ENCODE data around the gene PNP. TPM values are rescaled to one million over a fixed set of nuclear protein-coding genes. Genes with fewer than 3 reads are reported as not detected.
A peak's percentile ranks its signal among the peaks of the same experiment; 100 is the strongest.

PNP gene
- 34.3 TPM for polyA plus RNA-seq (2012; ENCODE audit: low read depth, missing spikeins)

DNA sequence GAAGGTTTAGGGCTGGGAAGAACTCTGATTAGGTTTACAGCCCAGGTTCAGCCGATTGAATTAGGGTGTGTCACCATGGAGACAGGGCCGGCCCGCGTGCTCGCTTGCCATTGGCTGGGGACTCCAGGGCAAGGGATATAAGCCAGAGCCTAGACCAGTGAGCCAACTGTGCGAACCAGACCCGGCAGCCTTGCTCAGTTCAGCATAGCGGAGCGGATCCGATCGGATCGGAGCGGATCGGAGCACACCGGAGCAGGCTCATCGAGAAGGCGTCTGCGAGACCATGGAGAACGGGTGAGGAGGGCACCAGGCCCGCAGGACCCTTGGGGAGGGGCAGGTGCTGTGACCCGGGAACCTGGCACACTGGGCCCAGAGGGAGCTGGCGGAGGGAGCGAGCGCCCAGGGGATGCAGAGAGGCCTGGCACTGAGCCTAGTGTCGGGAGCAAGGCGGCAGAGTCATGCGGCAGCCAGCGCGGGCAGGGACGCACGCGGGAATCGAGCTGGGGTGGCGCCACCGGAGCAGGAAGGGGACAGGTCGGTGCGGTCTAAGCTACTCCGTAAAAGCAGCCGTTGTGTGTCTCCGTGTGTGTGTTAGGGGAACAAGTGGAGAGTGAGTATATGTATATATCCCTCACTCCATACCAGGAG lies at the start of gene PNP:
Gene PNP (plus strand): TSS at position 165 of the 648 bp plus-strand sequence. CDS start 119 bp downstream, at position 284.
- peak; percentile 91 for DNase-seq (ENCODE audit: insufficient read length, low spot score)
- peak; percentile 94 for FAIRE-seq
- peak; percentile 90 for TF ChIP-seq POU2F2 (IDR thresholded peaks at IDR 0.05; ENCODE audit: low read depth, low read length)
- peak; percentile 96 for TF ChIP-seq TAF1 (IDR thresholded peaks at IDR 0.05; ENCODE audit: low read depth, low read length)
- peak; percentile 99 for TF ChIP-seq POLR2A (IDR thresholded peaks at IDR 0.05; ENCODE audit: low read depth, low read length)
- TF ChIP-seq PAX5 (IDR thresholded peaks at IDR 0.05; ENCODE audit: insufficient read depth, low read length, severe bottlenecking) = no peak
- peak; percentile 99 for TF ChIP-seq POLR2AphosphoS5 (IDR thresholded peaks at IDR 0.05; ENCODE audit: low read depth, low read length)
- TF ChIP-seq SPI1 (IDR thresholded peaks at IDR 0.05; ENCODE audit: low read depth, low read length) = no peak

DNA sequence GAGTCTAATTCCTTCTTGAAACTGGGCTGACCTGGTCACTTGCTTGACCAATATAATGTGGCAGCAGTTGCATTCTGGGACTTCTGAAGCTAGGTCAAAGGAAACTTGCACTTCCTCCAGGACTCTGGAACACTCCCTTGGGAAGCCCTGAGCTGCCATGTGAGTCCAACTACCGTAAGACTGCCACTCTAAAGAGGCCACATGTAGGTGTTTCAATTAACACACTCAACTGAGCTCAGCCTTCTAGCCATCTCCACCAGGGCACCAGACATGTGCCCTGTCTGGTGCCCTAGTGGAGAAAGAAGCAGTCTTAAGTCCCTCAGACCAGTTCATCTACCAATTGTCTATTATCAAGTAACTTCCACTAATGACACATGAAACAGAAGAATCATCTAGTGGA lies 49.8 kb upstream of the PNP start:
- DNase-seq (ENCODE audit: insufficient read length, low spot score) = no peak
- no peak for FAIRE-seq
- TF ChIP-seq POU2F2 (IDR thresholded peaks at IDR 0.05; ENCODE audit: low read depth, low read length) = no peak
- no peak for TF ChIP-seq SPI1 (IDR thresholded peaks at IDR 0.05; ENCODE audit: low read depth, low read length)
- TF ChIP-seq PAX5 (IDR thresholded peaks at IDR 0.05; ENCODE audit: insufficient read depth, low read length, severe bottlenecking) = no peak
- TF ChIP-seq POLR2AphosphoS5 (IDR thresholded peaks at IDR 0.05; ENCODE audit: low read depth, low read length) = no peak
- no peak for TF ChIP-seq POLR2A (IDR thresholded peaks at IDR 0.05; ENCODE audit: low read depth, low read length)
- TF ChIP-seq TAF1 (IDR thresholded peaks at IDR 0.05; ENCODE audit: low read depth, low read length) = no peak

DNA sequence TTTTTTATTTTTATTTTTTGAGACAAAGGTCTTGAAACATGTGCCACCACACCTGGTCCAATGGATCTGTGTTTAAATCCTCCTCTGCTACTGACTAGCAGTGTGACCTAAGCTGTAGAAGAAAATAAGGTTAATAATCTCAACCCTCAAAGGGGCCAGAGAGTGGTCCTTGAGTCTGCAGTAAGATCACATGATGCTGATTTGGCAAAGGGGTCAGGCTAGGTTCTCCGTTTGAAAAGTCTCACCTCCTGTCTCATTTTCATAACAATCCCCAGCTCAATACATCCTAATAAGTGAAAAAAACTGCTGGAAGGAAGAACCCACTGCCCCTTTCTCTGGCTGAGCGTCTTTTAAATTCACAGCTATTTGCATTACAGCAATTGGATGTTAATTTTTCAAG lies 47.9 kb upstream of the PNP start:
- no peak for DNase-seq (ENCODE audit: insufficient read length, low spot score)
- TF ChIP-seq PAX5 (IDR thresholded peaks at IDR 0.05; ENCODE audit: insufficient read depth, low read length, severe bottlenecking) = no peak
- TF ChIP-seq POU2F2 (IDR thresholded peaks at IDR 0.05; ENCODE audit: low read depth, low read length) = no peak
- no peak for TF ChIP-seq POLR2AphosphoS5 (IDR thresholded peaks at IDR 0.05; ENCODE audit: low read depth, low read length)
- TF ChIP-seq TAF1 (IDR thresholded peaks at IDR 0.05; ENCODE audit: low read depth, low read length) = no peak
- no peak for TF ChIP-seq SPI1 (IDR thresholded peaks at IDR 0.05; ENCODE audit: low read depth, low read length)
- no peak for TF ChIP-seq POLR2A (IDR thresholded peaks at IDR 0.05; ENCODE audit: low read depth, low read length)
- no peak for FAIRE-seq

DNA sequence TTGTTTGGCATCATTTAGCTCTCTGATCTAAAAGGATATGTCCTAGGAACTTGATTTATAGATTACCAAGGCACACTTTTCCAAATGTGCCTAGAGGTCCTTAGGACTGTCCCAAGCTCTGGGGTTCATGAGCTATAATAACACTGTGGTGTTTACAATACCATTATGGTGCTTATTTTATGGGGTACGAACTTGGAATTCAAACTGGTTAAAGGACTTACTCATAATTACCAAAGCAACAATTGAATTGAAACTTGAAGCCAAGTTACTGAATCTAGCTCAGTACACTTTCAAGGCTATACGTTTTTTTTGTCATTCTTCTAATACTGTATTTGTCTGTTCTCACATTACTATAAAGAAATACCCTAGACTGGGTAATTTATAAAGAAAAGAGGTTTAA lies 46.3 kb upstream of the PNP start:
- TF ChIP-seq PAX5 (IDR thresholded peaks at IDR 0.05; ENCODE audit: insufficient read depth, low read length, severe bottlenecking) = no peak
- TF ChIP-seq POLR2AphosphoS5 (IDR thresholded peaks at IDR 0.05; ENCODE audit: low read depth, low read length) = no peak
- TF ChIP-seq POLR2A (IDR thresholded peaks at IDR 0.05; ENCODE audit: low read depth, low read length) = no peak
- DNase-seq (ENCODE audit: insufficient read length, low spot score) (no peak), FAIRE-seq (no peak)

DNA sequence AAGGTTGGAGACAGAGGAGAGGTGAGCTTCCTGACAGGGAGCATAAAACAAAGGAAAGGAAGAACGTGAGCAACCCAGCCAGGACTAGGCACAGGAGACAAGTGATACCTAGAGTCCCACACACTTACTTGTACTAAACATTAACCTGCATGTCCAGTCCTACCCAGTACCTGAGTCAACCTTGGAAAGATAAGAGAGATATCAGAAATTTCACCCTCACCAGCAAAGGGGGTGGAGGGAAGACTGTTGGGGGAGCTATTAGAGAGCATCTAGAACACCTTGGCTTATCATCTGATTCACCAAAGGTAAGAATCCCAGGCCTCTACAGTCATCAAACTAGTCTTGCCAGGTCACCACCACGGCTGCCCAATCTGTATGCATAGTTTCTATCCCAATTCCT lies 44.4 kb upstream of the PNP start:
- DNase-seq (ENCODE audit: insufficient read length, low spot score) (no peak), FAIRE-seq (no peak)
- no peak for TF ChIP-seq SPI1 (IDR thresholded peaks at IDR 0.05; ENCODE audit: low read depth, low read length)
- TF ChIP-seq POLR2AphosphoS5 (IDR thresholded peaks at IDR 0.05; ENCODE audit: low read depth, low read length) = no peak
- no peak for TF ChIP-seq PAX5 (IDR thresholded peaks at IDR 0.05; ENCODE audit: insufficient read depth, low read length, severe bottlenecking)
- no peak for TF ChIP-seq TAF1 (IDR thresholded peaks at IDR 0.05; ENCODE audit: low read depth, low read length)
- no peak for TF ChIP-seq POLR2A (IDR thresholded peaks at IDR 0.05; ENCODE audit: low read depth, low read length)
- no peak for TF ChIP-seq POU2F2 (IDR thresholded peaks at IDR 0.05; ENCODE audit: low read depth, low read length)

DNA sequence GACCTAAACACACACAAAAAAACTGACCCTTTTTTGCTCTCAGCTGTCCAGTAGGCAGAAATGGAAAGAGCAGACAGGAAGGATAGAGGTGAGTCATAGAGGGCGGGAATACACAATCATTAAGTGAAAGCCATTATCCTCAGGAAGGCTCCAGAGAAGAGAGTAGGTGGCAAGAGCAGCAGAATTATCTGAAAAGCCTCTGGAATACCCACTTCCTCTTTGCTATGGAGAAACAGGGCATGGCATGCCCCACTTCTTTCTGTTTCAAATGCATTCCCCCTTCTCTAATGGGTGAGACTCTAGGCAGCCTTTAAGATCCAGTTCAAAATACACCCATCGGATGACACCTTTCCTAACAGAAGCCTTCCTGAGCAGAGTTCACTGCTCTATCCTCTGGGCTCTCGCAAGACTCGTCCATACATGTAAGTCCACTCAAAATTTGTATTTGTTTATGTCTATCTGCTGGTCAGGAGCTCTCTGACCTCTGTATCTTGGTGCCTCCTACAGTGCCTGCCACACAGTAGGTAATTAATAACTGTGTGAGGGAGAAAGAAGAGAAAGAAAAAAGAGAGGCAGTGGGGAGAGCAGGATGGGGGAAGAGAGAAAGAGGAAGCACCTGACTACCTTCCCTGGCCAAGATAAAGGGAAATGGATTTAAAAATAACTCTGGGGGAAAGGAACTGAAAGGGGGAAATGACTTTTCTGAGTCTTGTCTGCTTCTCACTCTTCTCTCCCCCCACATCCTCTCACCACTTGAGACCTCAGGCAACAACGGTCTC lies 41.8 kb upstream of the PNP start:
- no peak for TF ChIP-seq POLR2AphosphoS5 (IDR thresholded peaks at IDR 0.05; ENCODE audit: low read depth, low read length)
- no peak for TF ChIP-seq POLR2A (IDR thresholded peaks at IDR 0.05; ENCODE audit: low read depth, low read length)
- TF ChIP-seq SPI1 (IDR thresholded peaks at IDR 0.05; ENCODE audit: low read depth, low read length) = peak; percentile 96
- no peak for TF ChIP-seq PAX5 (IDR thresholded peaks at IDR 0.05; ENCODE audit: insufficient read depth, low read length, severe bottlenecking)
- TF ChIP-seq POU2F2 (IDR thresholded peaks at IDR 0.05; ENCODE audit: low read depth, low read length) = no peak
- TF ChIP-seq TAF1 (IDR thresholded peaks at IDR 0.05; ENCODE audit: low read depth, low read length) = no peak
- peak; percentile 94 for FAIRE-seq

DNA sequence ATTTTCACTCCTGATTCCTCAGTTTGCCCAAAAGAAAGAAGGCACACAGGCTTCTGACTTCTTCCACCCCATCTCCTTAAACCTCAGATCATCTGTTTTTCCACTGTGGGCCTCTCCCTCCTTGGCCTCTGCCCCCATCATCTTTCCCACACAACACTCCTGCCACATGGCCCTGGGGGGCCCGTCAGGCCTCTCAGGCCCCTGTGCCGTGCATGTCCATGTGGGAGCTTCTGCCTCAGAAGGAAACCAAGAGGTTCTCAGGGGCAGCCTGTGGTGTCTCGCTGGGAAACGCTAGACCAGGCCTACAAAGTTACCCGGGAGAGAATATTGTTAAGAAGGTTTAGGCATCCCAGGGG lies 41.2 kb upstream of the PNP start:
- DNase-seq (ENCODE audit: insufficient read length, low spot score) (no peak), FAIRE-seq (no peak)
- no peak for TF ChIP-seq POLR2A (IDR thresholded peaks at IDR 0.05; ENCODE audit: low read depth, low read length)
- no peak for TF ChIP-seq POLR2AphosphoS5 (IDR thresholded peaks at IDR 0.05; ENCODE audit: low read depth, low read length)
- TF ChIP-seq POU2F2 (IDR thresholded peaks at IDR 0.05; ENCODE audit: low read depth, low read length) = no peak
- TF ChIP-seq TAF1 (IDR thresholded peaks at IDR 0.05; ENCODE audit: low read depth, low read length) = no peak
- no peak for TF ChIP-seq PAX5 (IDR thresholded peaks at IDR 0.05; ENCODE audit: insufficient read depth, low read length, severe bottlenecking)
- TF ChIP-seq SPI1 (IDR thresholded peaks at IDR 0.05; ENCODE audit: low read depth, low read length) = no peak

More for the DNA sequence above, 41.8 kb upstream of the PNP start:
- DNase-seq (ENCODE audit: insufficient read length, low spot score) = peak; percentile 58

DNA sequence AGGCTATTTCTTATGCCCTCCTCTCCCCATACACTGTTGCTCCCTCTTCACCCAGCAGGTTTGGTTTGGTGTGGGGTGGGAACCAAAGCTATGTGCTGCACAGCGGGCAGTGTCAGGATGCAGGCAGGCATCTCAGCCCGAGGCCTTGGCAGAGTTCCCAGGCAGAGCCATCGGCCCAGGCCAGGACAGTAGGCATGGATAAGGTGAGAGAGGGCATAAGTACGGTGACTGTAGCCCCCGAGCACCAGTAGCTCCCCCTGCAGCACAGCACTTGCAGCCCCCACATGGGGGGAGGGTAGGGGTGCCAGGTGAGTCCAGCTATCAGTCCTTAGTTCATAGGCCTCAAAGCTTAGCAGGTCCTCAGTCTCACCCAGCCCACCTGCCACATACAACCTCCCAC lies 40.4 kb upstream of the PNP start:
- FAIRE-seq (peak; percentile 50), DNase-seq (ENCODE audit: insufficient read length, low spot score) (no peak)
- TF ChIP-seq POLR2A (IDR thresholded peaks at IDR 0.05; ENCODE audit: low read depth, low read length) = no peak
- TF ChIP-seq POLR2AphosphoS5 (IDR thresholded peaks at IDR 0.05; ENCODE audit: low read depth, low read length) = no peak
- TF ChIP-seq SPI1 (IDR thresholded peaks at IDR 0.05; ENCODE audit: low read depth, low read length) = no peak
- no peak for TF ChIP-seq PAX5 (IDR thresholded peaks at IDR 0.05; ENCODE audit: insufficient read depth, low read length, severe bottlenecking)
- no peak for TF ChIP-seq POU2F2 (IDR thresholded peaks at IDR 0.05; ENCODE audit: low read depth, low read length)
- TF ChIP-seq TAF1 (IDR thresholded peaks at IDR 0.05; ENCODE audit: low read depth, low read length) = no peak

All from GM12891 (cell line).